Naive thymus-derived CD4-positive, alpha-beta T cell (primary cell): ENCODE data around the gene NKX2-2. TPM values are rescaled to one million over a fixed set of nuclear protein-coding genes. Genes with fewer than 3 reads are reported as not detected.
A peak's percentile ranks its signal among the peaks of the same experiment; 100 is the strongest.

Experiments used
- ATAC-seq: fragments of 150-1000 bp; cut with Tn5 transposase; 2 replicates; pipeline ENCODE4 v1.10.0; 2021; ENCODE audit warnings: mild to moderate bottlenecking, moderate library complexity
- CTCF ChIA-PET: fragments of 350-600 bp; sonication (Branson Sonifier 250); formaldehyde crosslinking; loops from one replicate; lab custom pipeline; 2021; ENCODE audit warnings: antibody characterized with exemption; lab: Charles Lee
- POLR2A ChIA-PET: fragments of 350-600 bp; sonication (Branson Sonifier 250); formaldehyde crosslinking; loops from one replicate; lab custom pipeline; 2021; ENCODE audit warnings: antibody characterized with exemption, inconsistent platforms; lab: Charles Lee
- DNase-seq, 9 donors: peaks; one replicate each; pipeline versions ENCODE4 v3.0.0 to v3.0.0-alpha.2; 2020 to 2022; ENCODE audit warnings: mixed read lengths in 1 of 9
- H3K27ac ChIP-seq: one replicate; pipeline ENCODE4 v1.7.0; 2013; ENCODE audit warnings: mild to moderate bottlenecking, low read depth, low read length, moderate library complexity
- H3K27me3 ChIP-seq, 2 donors: one replicate each; pipeline ENCODE4 v1.7.0; 2013; ENCODE audit warnings: low read length in 2 of 2, mild to moderate bottlenecking in 2 of 2, moderate library complexity in 2 of 2; ENCODE audit not compliant: control insufficient read depth in 2 of 2, insufficient read depth in 2 of 2
- H3K36me3 ChIP-seq, 3 experiments: 1 replicate in 2 of 3; 2 replicates in 1 of 3; pipeline ENCODE4 v1.7.0; 2013; ENCODE audit warnings: low read length in 3 of 3, mild to moderate bottlenecking in 3 of 3, moderate library complexity in 1 of 3; ENCODE audit not compliant: insufficient read depth in 3 of 3, control insufficient read depth in 2 of 3
- H3K4me1 ChIP-seq, 2 donors: one replicate each; pipeline ENCODE4 v1.7.0; 2013; ENCODE audit warnings: low read length in 2 of 2, mild to moderate bottlenecking in 2 of 2, moderate library complexity in 1 of 2; ENCODE audit not compliant: control insufficient read depth in 2 of 2, insufficient read depth in 2 of 2
- H3K4me3 ChIP-seq: 2 replicates; pipeline ENCODE4 v1.7.0; 2013; ENCODE audit warnings: mild to moderate bottlenecking, low read length
- H3K9me3 ChIP-seq, 3 experiments: 1 replicate in 2 of 3; 2 replicates in 1 of 3; pipeline ENCODE4 v1.7.0; 2013; ENCODE audit warnings: low read length in 3 of 3; ENCODE audit not compliant: control insufficient read depth in 2 of 3
- H3K27ac Mint-ChIP-seq, 9 donors: one replicate each; pipeline ENCODE4 v1.8.0; 2020 to 2022; ENCODE audit warnings: mixed read lengths in 9 of 9, mild to moderate bottlenecking in 8 of 9, moderate library complexity in 5 of 9, inconsistent platforms in 2 of 9
- H3K27me3 Mint-ChIP-seq, 5 donors: one replicate each; pipeline ENCODE4 v1.8.0; 2021 to 2022; ENCODE audit warnings: mixed read lengths in 5 of 5, mild to moderate bottlenecking in 1 of 5
- H3K36me3 Mint-ChIP-seq, 5 donors: one replicate each; pipeline ENCODE4 v1.8.0; 2020 to 2022; ENCODE audit warnings: mixed read lengths in 5 of 5, mild to moderate bottlenecking in 3 of 5, inconsistent platforms in 1 of 5
- H3K4me1 Mint-ChIP-seq, 7 donors: one replicate each; pipeline ENCODE4 v1.8.0; 2020 to 2022; ENCODE audit warnings: mixed read lengths in 7 of 7, mild to moderate bottlenecking in 3 of 7, inconsistent platforms in 1 of 7
- H3K4me3 Mint-ChIP-seq, 10 donors: one replicate each; pipeline ENCODE4 v1.8.0; 2020 to 2022; ENCODE audit warnings: mild to moderate bottlenecking in 10 of 10, mixed read lengths in 10 of 10, moderate library complexity in 6 of 10, inconsistent platforms in 2 of 10
- H3K9me3 Mint-ChIP-seq, 11 donors: one replicate each; pipeline ENCODE4 v1.8.0; 2020 to 2022; ENCODE audit warnings: mixed read lengths in 11 of 11, mild to moderate bottlenecking in 4 of 11, inconsistent platforms in 1 of 11, moderate library complexity in 1 of 11
- intact Hi-C, 2 donors: fragments of 100-400 bp; cut with micrococcal nuclease; formaldehyde crosslinking; loops; one replicate each; pipeline ENCODE4 v1.15.1; 2023
- polyA plus RNA-seq, 2 donors: library from polyadenylated mRNA; unstranded; fragments of 300-500 nt; fragmentation: Illumina TruSeq; gene quantifications; one replicate each; pipeline ENCODE4 v1.2.3, GENCODE V29; 2021
- total RNA-seq, 6 experiments: library from RNA in 5 of 6; stranded (reverse) in 5 of 6; gene quantifications; 1 replicate in 5 of 6; 2 replicates in 1 of 6; pipeline ENCODE4 v1.2.3 and lab custom pipeline; 2021 to 2026

The NKX2-2 gene
- total and polyA plus RNA-seq, 7 experiments from 2014 or later, result not detected

GRCh38 chr20:21512634-21513180, 1.2 kb downstream of the NKX2-2 start:
- Histone ChIP-seq H3K27ac (no peak overlapping the region), H3K27me3 (peaks cover 0 to 36% of the 10 kb centered on the region in 2 donors), H3K36me3 (no peaks in the 10 kb centered on the region), H3K4me1 (peaks cover 0 to 26% of the 10 kb centered on the region in 2 donors), H3K9me3 (no peaks in the 10 kb centered on the region), H3K4me3 (peak overlapping the region; percentile 6)
- ATAC-seq (no peak), DNase-seq (no peak)
- Mint-ChIP-seq H3K9me3 (no peaks in the 10 kb centered on the region), H3K4me1 (peaks cover 20 to 80% (median 60%) of the 10 kb centered on the region in 7 donors), H3K4me3 (peak overlapping the region; percentile 33 to 85 (median 72)), H3K27me3 (peaks cover 55 to 90% (median 70%) of the 10 kb centered on the region in 5 donors), H3K27ac (peak overlapping the region in 1 of 9 donors; percentile 72), H3K36me3 (peaks cover 0 to 4% (median 0%) of the 10 kb centered on the region in 5 donors)
- intact Hi-C loops, result loop anchor here in 1 of 2 donors (2.0 kb wide), 1 partner anchor 192 kb away; the partner anchor contains the start of gene PAX1
- ChIA-PET POLR2A (no interaction called here), CTCF (interaction anchor here (0.9 kb wide), 1 partner anchor 277 kb away, joined by 3 read pairs; no protein-coding TSS in a partner anchor)

- H3K27me3 Mint-ChIP-seq, result peaks cover 55 to 90% (median 71%) of the 10 kb centered on the region in 5 donors
- no peak overlapping the region for H3K27ac ChIP-seq
- DNase-seq (peak in 1 of 9 donors; percentile 32), ATAC-seq (no peak)
- H3K9me3 Mint-ChIP-seq, result peaks cover 0 to 2% (median 0%) of the 10 kb centered on the region in 11 donors
- peaks cover under 1 to 35% of the 10 kb centered on the region in 2 donors for H3K27me3 ChIP-seq
- ChIA-PET CTCF (interaction anchor here (0.9 to 1.1 kb wide), 2 partner anchors 277 to 654 kb away, joined by 3 to 4 read pairs; no protein-coding TSS in a partner anchor), POLR2A (interaction anchor here (0.6 kb wide), 1 partner anchor 35 kb away, joined by 3 read pairs; no protein-coding TSS in a partner anchor)
- peak overlapping the region in 1 of 9 donors; percentile 71 for H3K27ac Mint-ChIP-seq
- peak overlapping the region; percentile 6 for H3K4me3 ChIP-seq
- peaks cover 15 to 80% (median 59%) of the 10 kb centered on the region in 7 donors for H3K4me1 Mint-ChIP-seq
- H3K36me3 ChIP-seq, result no peaks in the 10 kb centered on the region
- peak overlapping the region; percentile 33 to 85 (median 70) for H3K4me3 Mint-ChIP-seq
- intact Hi-C loops, result loop anchor here in 1 of 2 donors (2.0 kb wide), 1 partner anchor 193 kb away; the partner anchor contains the start of gene PAX1
- H3K4me1 ChIP-seq, result peaks cover 0 to 25% of the 10 kb centered on the region in 2 donors
- H3K9me3 ChIP-seq, result no peaks in the 10 kb centered on the region
- peaks cover 0 to 4% (median 0%) of the 10 kb centered on the region in 5 donors for H3K36me3 Mint-ChIP-seq
These were observed 1.8 kb downstream of the NKX2-2 start for GRCh38 chr20:21511850-21512633.

DNA sequence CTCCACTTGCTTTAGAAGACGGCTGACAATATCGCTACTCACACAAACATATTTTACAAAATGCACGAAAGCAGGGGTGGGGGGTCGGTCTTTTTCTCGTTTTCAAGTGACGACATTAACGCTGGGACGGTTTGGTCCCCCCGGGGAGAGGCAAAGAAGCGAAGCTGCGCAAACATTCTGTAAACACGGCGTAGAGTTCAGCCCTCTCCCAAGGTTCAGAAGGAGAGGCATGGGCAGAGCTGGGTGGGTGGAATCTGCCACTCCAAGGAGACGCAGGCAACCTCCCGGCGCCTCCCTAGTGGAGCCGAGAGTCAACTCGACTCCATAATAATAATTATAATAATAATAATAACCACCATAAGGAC, 2.4 kb downstream of the NKX2-2 start:
- DNase-seq, result no peak
- no peak overlapping the region for H3K4me3 ChIP-seq
- Mint-ChIP-seq H3K27ac (no peak overlapping the region), H3K4me3 (peak overlapping the region; percentile 40 to 85 (median 78)), H3K27me3 (peaks cover 55 to 90% (median 71%) of the 10 kb centered on the region in 5 donors), H3K36me3 (peaks cover 0 to 4% (median 0%) of the 10 kb centered on the region in 5 donors), H3K4me1 (peaks cover 14 to 81% (median 65%) of the 10 kb centered on the region in 7 donors), H3K9me3 (peaks cover 0 to 2% (median 0%) of the 10 kb centered on the region in 11 donors)
- intact Hi-C loops, result no loop called here
- ATAC-seq, result no peak
- H3K27me3 ChIP-seq, result peaks cover 4 to 37% of the 10 kb centered on the region in 2 donors
- no peaks in the 10 kb centered on the region for H3K36me3 ChIP-seq
- CTCF ChIA-PET, result interaction anchor here (1.1 kb wide), 1 partner anchor 653 kb away, joined by 4 read pairs; no protein-coding TSS in a partner anchor
- H3K27ac ChIP-seq, result no peak overlapping the region
- peaks cover 2 to 28% of the 10 kb centered on the region in 2 donors for H3K4me1 ChIP-seq
- POLR2A ChIA-PET, result interaction anchor here (0.6 kb wide), 1 partner anchor 36 kb away, joined by 3 read pairs; no protein-coding TSS in a partner anchor
- no peaks in the 10 kb centered on the region for H3K9me3 ChIP-seq

GRCh38 chr20:21510414-21511384, 3.2 kb downstream of the NKX2-2 start:
- intact Hi-C loops, result no loop called here
- H3K27ac Mint-ChIP-seq, result peak overlapping the region in 1 of 9 donors; percentile 72

DNA sequence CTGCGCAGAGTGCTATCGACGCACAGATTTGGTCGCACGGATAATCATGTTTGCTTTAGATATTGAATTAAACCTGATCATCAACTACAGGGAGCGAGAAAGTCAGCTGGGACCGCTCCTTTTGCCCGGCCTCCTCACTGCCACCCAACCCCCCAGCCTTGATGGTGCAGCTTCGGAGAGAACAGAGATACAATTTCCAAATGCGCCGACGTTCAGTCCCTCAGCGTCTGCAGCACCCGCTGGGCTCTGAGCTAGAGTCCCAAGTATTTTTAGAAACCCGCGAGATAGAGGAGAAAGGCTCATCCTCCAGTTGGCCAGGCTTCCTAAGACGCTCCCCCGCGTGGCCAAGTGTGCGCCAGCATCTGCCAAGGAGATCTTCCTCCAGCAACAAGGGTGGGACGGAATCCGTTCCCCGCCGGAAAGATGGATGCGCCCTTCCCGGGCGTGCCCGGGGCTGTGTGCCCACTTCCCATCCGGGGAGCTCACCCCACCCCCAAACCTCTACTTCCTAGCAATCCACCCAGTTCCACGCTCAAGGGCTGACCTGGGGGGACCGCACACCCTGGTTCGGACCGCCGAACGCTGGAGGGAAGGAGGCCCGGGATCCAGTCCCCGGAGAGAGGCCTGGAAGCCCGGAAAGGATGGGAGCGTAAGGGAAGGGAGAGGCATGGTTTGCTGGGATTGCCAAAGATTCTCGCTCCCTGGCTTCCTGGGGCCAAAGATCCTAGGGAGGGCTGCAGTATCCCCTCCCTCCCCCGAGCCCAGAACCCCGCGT, 4.1 kb downstream of the NKX2-2 start:
- intact Hi-C loops, result loop anchor here (2.0 to 10.0 kb wide), 5 partner anchors 112 to 1425 kb away; partner anchors contain the start of genes INSM1 (in 1 of the 2), KIZ (in 1 of the 2) and NKX2-4 (in 1 of the 2)
- DNase-seq, result no peak
- Histone ChIP-seq H3K27me3 (peaks cover 7 to 38% of the 10 kb centered on the region in 2 donors), H3K9me3 (no peaks in the 10 kb centered on the region), H3K27ac (no peak overlapping the region), H3K36me3 (no peaks in the 10 kb centered on the region), H3K4me1 (peaks cover 10 to 34% of the 10 kb centered on the region in 2 donors), H3K4me3 (peak overlapping the region; percentile 44)
- Mint-ChIP-seq H3K9me3 (peaks cover 0 to 2% (median 0%) of the 10 kb centered on the region in 11 donors), H3K27ac (peak overlapping the region in 2 of 9 donors; percentile 52 to 72), H3K4me3 (peak overlapping the region; percentile 60 to 87 (median 82)), H3K4me1 (peaks cover 8 to 77% (median 59%) of the 10 kb centered on the region in 7 donors), H3K36me3 (peaks cover 0 to 4% (median 0%) of the 10 kb centered on the region in 5 donors), H3K27me3 (peaks cover 54 to 83% (median 66%) of the 10 kb centered on the region in 5 donors)
- ChIA-PET POLR2A (interaction anchor here (0.7 kb wide), 1 partner anchor 8 kb away, joined by 3 read pairs; no protein-coding TSS in a partner anchor), CTCF (interaction anchor here (0.9 to 1.3 kb wide), 2 partner anchors 14 to 20 kb away, joined by 3 read pairs; no protein-coding TSS in a partner anchor)
- ATAC-seq, result no peak

More at GRCh38 chr20:21510414-21511384, 3.2 kb downstream of the NKX2-2 start:
- Mint-ChIP-seq H3K36me3 (peaks cover 0 to 4% (median 0%) of the 10 kb centered on the region in 5 donors), H3K4me3 (peak overlapping the region; percentile 77 to 87 (median 82)), H3K27me3 (peaks cover 48 to 84% (median 66%) of the 10 kb centered on the region in 5 donors), H3K9me3 (peaks cover 0 to 2% (median 0%) of the 10 kb centered on the region in 11 donors), H3K4me1 (peaks cover 8 to 75% (median 59%) of the 10 kb centered on the region in 7 donors)
- DNase-seq (no peak), ATAC-seq (no peak)
- peaks cover 4 to 38% of the 10 kb centered on the region in 2 donors for H3K27me3 ChIP-seq
- ChIA-PET POLR2A (no interaction called here), CTCF (interaction anchor here (0.9 to 1.1 kb wide), 2 partner anchors 19 to 652 kb away, joined by 3 to 4 read pairs; no protein-coding TSS in a partner anchor)
- peaks cover 7 to 30% of the 10 kb centered on the region in 2 donors for H3K4me1 ChIP-seq
- no peaks in the 10 kb centered on the region for H3K9me3 ChIP-seq
- no peaks in the 10 kb centered on the region for H3K36me3 ChIP-seq
- peak overlapping the region; percentile 44 for H3K4me3 ChIP-seq
- no peak overlapping the region for H3K27ac ChIP-seq
